Fibroblast of skin of left biceps (primary cell): ENCODE measurements around the gene PSTPIP1.

ENCODE experiments used
- DNase-seq, 2 experiments: peaks; one replicate each; pipeline ENCODE4 v3.0.0-alpha.2; 2013; ENCODE audit warnings: low read depth in 2 of 2

The PSTPIP1 gene

DNA sequence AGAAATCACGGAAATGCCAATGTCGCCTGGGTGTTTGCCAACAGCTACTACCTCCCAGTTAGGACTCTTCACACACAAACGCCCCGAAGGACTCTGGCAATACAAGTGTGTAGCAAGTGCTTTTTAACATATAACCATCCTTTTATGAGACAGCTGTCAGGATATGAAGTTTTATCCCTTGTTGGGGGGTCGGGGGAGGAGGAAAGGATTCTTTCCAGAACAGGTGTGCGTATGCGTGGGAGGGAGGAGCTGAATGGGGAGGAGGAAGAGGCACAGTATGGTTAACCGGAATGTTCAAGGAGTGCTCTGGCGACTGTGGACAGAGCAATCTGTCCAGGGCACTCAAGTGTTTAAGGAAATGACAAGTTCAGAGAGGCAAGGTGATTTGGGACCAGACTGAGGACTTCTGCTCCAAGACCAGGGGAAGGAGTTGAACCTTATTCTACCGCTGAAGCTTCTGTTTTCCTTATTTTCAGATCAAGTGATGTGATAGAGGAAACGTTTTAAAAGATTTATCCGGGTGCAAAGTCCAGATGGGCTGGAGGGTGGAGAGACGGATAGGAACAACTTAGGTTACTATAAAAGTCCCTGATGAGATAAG, 74.7 kb downstream of the PSTPIP1 start:
- no peak for DNase-seq

DNA sequence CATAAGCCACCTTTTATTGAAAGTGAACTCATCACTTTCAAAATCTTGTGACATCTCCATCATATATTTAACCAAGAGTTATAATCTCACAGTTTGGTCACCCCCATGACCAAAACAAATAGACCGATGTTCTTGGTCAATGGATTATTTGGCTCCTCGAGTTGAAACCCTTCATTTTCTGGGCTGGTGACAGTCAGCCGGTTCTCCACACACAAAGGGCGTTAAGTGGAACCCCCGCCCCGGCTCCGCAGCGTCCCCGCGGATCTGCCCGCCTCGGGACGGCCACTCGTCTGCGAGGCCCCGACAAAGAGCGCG, 75.2 kb downstream of the PSTPIP1 start:
- no peak for DNase-seq

DNA sequence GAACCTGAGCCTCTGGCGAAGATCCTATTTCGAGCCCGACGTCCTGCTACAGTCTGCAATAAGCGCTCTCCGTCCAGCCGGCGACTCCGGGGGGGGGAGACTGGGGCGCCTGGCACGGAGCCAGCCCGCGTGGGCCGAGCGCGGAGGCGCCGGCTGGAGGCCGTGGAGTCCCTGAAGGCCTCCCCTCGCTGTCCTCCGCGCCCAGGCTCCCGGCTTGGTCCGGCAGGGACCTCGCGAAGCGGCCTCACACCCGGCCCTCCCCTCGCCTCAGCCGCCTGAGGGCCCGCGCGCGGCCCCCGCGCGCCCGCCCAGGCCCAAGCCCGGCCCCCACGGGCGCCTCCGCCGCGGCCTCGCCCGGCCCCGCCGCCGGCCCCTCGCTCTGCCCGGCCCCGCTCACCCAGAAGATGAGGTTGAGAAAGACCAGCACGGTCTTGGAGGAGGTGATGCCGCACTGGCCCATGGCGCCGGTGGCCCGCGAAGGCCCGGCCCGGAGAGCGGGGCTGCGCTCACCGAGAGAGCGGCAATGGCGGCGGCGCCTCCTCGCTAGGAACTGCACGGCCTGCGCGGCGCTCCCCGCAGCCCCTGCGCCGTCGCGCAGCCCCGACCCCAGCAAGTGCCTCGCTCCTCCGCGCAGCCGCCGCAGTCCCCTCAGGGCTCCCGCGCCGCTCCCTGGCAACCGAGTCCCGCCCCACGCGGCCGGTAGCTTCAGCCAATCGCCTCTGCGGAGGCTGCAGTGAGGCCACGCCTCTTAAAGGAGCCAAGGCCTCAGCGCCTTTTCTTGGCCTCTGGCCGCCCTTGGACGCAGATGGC, 75.8 kb downstream of the PSTPIP1 start, which contains the start of gene TSPAN3:
Gene TSPAN3 (minus strand): TSS at position 615 of the 810 bp plus-strand sequence. CDS start 155 bp downstream, at position 460.
- peak; percentile 82 for DNase-seq

DNA sequence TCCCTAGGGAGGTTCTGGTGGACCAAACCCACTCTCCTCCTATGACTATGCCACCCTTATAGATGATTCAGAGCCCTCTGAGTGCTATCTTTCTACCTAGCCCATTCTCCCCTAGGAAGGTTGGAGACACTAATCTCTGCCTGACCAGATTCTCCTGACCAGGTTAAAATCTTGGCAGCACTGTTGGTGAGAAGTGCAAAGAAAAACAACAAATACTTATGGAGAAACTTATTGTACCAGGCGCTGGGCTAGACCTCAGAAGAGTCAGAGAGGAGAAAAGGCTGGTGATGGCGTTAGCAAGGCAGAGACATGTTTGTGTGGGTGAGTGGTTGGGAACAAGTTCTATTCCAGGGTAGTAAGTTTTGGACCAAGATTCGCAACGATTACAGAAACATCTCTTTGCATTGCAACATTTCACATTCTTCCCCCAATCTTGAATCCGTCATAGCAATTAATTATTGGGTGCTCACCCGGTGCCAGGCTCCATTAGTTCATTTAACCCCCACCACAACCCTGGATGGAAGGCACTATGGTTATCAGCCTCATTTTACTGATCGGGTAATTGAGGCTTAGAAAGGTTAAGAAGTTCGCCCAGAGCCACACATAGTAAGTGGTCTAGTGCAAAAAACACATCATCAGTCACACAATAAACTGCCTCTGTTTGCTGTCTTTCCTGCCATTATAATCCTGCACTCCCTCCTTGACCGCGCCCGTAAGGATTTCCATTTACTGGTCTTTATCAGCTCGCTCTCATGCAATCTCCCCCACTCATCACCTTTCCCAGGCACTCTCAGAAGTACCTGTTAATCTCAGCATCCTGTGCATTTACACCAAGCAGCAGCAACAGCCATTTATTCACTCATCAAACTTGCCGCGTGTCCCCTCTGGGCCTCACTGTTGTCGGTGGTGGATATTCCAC, 76.6 kb downstream of the PSTPIP1 start:
- no peak for DNase-seq

DNA sequence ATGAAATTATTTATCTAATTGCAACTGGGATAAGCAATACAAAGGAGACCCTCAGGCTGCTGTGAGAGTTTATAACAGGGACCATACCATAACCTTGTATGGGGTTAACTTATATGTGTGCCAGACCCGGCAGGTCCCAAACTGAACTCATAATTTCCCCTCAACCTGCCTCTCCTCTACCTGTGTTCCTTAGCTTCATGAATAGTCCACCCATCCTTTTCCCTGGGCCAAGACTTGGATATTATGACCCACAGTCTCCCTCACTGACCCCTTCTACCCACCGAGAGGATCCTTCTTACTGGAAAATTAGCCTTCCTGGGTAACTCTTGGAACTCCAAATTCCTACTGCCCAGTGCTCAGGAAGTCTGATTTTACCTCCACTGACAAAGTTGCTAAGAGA, 79.4 kb downstream of the PSTPIP1 start:
- DNase-seq: no peak

DNA sequence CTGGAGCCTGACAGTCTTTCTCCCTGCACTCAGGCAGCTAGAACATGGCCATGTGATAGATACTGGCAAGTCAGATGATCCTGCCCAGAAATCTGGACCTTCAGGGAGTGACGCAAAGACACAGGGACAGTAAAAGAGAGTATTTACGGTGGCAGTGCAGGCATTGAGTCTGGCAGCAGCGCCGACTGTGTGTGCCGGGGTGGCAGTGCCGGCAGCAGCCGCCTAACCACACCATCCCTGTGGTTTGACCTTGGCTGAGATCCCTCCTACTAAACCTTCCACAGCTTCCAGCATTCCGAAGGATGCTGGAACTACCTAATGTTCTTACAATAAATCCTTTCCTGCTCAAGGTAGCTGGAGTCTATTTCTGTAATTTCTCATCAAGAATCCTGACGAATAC, 80.6 kb downstream of the PSTPIP1 start:
- no peak for DNase-seq

DNA sequence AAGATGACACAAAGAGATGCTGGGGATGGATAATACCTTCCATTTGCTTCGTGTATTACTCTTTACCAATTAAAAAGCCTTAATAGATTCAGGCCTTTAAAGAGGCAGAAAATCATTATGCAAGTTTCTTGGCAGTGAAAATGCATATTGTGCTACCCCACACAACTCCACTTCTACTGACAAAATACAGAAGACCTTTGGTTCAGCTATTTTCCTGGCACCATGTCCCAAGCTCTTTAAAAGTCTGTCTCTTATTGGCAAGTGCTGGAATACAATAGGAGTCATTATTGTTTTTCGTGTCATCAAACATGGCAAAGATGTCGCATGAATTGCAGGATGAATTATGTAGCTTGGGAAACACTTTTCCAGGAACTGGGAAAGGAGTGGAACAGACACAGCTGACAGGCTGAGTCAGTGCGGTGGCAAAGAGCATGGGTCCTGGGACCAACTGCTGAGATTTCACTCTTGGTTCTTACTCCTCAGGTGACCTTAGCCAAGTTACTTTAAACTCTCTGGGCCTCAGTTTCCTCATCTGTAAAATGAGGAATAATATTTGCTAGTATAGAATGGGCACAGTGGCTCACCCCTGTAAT, 81.5 kb downstream of the PSTPIP1 start:
- no peak for DNase-seq

DNA sequence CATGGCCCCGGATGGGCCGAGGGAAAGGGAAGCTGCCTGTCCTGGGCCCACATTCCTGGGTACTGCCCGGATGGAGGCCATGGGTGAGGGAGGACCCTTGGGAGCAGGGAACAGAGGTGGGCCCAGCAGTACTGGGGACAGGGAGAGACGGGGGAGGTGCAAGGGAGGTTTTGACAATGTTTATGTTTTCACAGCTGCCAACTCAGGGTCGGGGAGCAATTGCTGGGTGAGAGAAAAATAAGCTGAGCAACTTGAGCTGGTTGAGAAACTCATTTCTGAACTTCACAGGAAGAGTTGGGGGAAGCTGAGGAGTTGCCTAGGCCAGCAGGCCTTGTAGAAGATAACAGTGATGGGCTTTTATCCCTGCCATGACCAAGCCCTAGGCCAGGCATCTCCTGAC, 87.0 kb downstream of the PSTPIP1 start:
- DNase-seq: no peak

DNA sequence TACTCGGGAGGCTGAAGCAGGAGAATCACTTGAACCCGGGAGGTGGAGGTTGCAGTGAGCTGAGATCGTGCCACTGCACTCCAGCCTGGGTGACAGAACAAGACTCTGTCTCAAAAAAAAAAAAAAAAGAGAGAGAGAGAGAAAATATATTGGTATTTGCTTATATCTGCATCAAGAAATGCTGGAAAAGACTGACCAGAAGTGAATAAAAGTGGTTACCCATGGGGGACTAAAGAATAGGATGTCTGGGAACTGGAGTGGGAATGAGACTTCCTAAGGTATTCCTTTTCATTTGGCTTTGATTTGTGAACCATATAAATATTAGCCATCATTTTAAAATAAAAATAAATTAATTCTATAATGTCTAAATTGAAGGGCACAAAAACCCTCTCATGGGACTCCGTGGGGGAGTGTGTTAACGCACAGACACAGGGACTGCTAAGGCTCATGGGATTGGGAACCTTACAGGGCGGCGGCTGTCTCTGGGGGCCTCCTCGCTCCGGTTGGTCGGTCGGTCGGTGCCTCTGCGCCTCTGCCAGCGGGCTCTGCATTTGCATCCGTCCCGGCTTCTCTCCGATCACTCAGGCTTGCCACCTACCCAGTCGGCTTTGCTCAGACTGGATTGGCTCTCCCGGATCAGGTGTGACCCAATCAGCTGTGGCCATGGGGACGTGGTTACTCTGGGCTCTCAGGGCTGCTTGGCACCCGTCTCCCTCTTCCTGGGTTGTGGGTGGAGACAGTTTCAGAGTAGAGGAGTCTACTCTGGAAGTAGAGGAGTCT, 88.6 kb downstream of the PSTPIP1 start:
- no peak for DNase-seq

DNA sequence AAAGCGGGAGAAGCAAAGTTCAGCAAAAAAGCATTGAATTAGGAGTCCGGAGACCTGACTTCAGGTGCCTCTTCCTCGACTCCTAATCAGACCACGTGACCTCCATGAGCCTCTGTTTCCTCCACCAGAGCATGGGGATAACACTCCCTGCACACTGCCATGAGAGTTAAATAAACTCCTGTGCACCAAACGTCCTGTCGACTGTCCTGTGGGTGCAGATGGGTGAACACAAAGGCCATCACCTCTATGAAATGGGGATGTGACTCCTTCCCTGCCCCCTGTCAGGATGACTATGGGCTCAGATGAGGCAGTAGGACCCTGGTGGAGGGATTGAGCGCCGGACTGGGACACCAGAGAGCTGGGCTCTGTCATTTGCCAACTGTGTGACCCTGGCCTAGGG, 89.5 kb downstream of the PSTPIP1 start:
- no peak for DNase-seq

DNA sequence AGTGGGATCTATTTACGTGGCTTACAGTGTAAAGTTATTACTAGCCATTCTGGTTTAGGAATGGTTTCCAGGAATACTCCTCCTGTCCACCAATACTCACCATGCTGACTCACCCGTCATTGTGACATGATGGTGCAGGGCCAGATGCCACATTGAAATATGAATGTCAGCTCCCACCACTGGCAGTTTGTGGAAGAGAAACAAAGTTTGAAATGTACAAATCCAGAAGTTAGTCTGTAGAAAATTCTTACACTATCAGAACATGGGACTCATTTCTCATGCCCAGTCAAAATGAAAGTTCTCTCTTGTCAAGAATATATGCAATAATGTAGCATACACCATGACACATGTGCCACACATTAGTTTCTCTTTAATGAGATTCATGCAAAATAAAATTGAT, 90.4 kb downstream of the PSTPIP1 start:
- no peak for DNase-seq
